Neural progenitor cell (in vitro differentiated cells): ENCODE results near the gene SHC3. TPM values are rescaled to one million over a fixed set of nuclear protein-coding genes. Genes with fewer than 3 reads are reported as not detected.

Experiments
- DNase-seq: peaks from one replicate; pipeline ENCODE4 v3.0.0-alpha.2; 2016; ENCODE audit warnings: low spot score
- H2AFZ ChIP-seq: fragments of 200-600 bp; sonication (generic); replicated peaks from 2 replicates; pipeline ENCODE4 v1.6.1; 2016; ENCODE audit warnings: antibody characterized with exemption
- H3F3A ChIP-seq: fragments of 200-600 bp; sonication (generic); 2 replicates; pipeline ENCODE4 v1.6.1; 2016; ENCODE audit warnings: antibody characterized with exemption, low read depth
- H3K27ac ChIP-seq: fragments of 200-600 bp; sonication (generic); 2 replicates; pipeline ENCODE4 v1.5.1; 2016; ENCODE audit warnings: mild to moderate bottlenecking
- H3K27me3 ChIP-seq: fragments of 200-600 bp; sonication (generic); 2 replicates; pipeline ENCODE4 v1.6.1; 2016; ENCODE audit warnings: mild to moderate bottlenecking, moderate library complexity
- H3K36me3 ChIP-seq: fragments of 200-600 bp; sonication (generic); 2 replicates; pipeline ENCODE4 v1.5.1; 2016
- H3K4me1 ChIP-seq: fragments of 200-600 bp; sonication (generic); 2 replicates; pipeline ENCODE4 v1.6.1; 2016; ENCODE audit warnings: mixed run types
- H3K4me2 ChIP-seq: fragments of 200-600 bp; sonication (generic); 2 replicates; pipeline ENCODE4 v1.6.1; 2016
- H3K4me3 ChIP-seq: fragments of 200-600 bp; sonication (generic); 2 replicates; pipeline ENCODE4 v1.5.1; 2016
- H3K79me2 ChIP-seq: fragments of 200-600 bp; sonication (generic); 2 replicates; pipeline ENCODE4 v1.6.1; 2016; ENCODE audit warnings: low read depth
- H3K9ac ChIP-seq: fragments of 200-600 bp; sonication (generic); 2 replicates; pipeline ENCODE4 v1.6.1; 2016
- H3K9me3 ChIP-seq: fragments of 200-600 bp; sonication (generic); 2 replicates; pipeline ENCODE4 v1.5.1; 2016; ENCODE audit warnings: low read depth
- H4K20me1 ChIP-seq: fragments of 200-600 bp; sonication (generic); 2 replicates; pipeline ENCODE4 v1.6.1; 2016; ENCODE audit warnings: low read depth
- H3K27ac Mint-ChIP-seq: 3 replicates; pipeline ENCODE4 v1.8.0; 2021; ENCODE audit warnings: mixed read lengths
- H3K27me3 Mint-ChIP-seq: 2 replicates; pipeline ENCODE4 v1.8.0; 2022; ENCODE audit warnings: low read depth, mild to moderate bottlenecking, inconsistent platforms, moderate library complexity, mixed read lengths; ENCODE audit not compliant: insufficient read depth
- H3K36me3 Mint-ChIP-seq: 3 replicates; pipeline ENCODE4 v1.8.0; 2021; ENCODE audit warnings: mixed read lengths
- H3K4me1 Mint-ChIP-seq: 3 replicates; pipeline ENCODE4 v1.8.0; 2021; ENCODE audit warnings: mixed read lengths
- H3K4me3 Mint-ChIP-seq: 3 replicates; pipeline ENCODE4 v1.8.0; 2021; ENCODE audit warnings: mild to moderate bottlenecking, moderate library complexity, mixed read lengths
- H3K9me3 Mint-ChIP-seq: 3 replicates; pipeline ENCODE4 v1.8.0; 2020; ENCODE audit warnings: mixed read lengths
- EZH2 ChIP-seq: fragments of 200-600 bp; sonication (generic); IDR thresholded peaks from 2 replicates; pipeline ENCODE4 v1.6.1; 2017; ENCODE audit warnings: antibody characterized with exemption, mild to moderate bottlenecking, moderate library complexity
- EZH2phosphoT487 ChIP-seq: fragments of 200-600 bp; sonication (generic); IDR thresholded peaks from 2 replicates; pipeline ENCODE4 v1.6.1; 2017; ENCODE audit warnings: antibody characterized with exemption
- total RNA-seq: library from RNA; depleted of rRNA; stranded (reverse); fragments of >200 nt; gene quantifications from 2 replicates; pipeline ENCODE4 v1.2.3, GENCODE V29; 2015; ENCODE audit warnings: low replicate concordance
- TF ChIP-seq, protein P1 (sequence below): fragments of 200-600 bp; sonication (generic); IDR thresholded peaks from 2 replicates; pipeline ENCODE4 v1.5.1; 2017; ENCODE audit warnings: antibody characterized with exemption, mild to moderate bottlenecking

Gene SHC3
- total RNA-seq, 1 donor from 2014 or later, result 0.64 TPM

DNA sequence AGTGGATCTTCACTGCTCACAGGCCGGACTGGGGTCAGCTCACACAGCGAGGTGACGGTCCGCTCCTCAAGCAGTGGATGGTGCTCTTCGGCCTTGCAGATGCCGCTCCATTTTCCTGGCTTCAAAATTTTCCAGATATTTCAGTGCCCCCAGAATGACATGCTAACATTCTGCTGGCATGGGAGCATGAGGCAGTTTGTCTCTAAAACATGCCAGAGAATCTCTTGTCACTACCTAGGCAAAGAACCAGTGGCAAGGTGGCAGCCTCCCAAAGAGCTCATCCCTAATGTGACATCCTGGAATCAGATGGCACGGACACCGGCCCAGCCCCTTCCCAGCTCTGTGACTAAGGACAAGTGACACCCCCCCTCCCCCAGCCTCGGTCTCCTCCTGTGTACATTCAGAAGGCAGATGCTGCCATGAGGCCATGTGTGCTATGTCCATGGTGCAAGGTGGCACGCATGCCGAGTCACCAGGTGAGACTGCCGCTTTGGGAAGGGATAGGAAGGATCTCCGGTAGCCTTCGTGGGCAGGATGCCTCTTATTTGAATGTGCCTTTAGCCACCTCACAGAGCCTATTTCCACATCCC lies 184.7 kb downstream of the SHC3 start:
- DNase-seq, result no peak
- peaks cover 71% of the 10 kb centered on the region for H3K4me1 Mint-ChIP-seq
- H2AFZ ChIP-seq, result no peak overlapping the region
- H3K4me2 ChIP-seq, result peak overlapping the region; percentile 98
- no peaks in the 10 kb centered on the region for H3K9me3 ChIP-seq
- peaks cover 61% of the 10 kb centered on the region for H3K79me2 ChIP-seq
- no peaks in the 10 kb centered on the region for H3K27me3 Mint-ChIP-seq
- peaks cover 64% of the 10 kb centered on the region for H4K20me1 ChIP-seq
- TF ChIP-seq, protein P1, sequence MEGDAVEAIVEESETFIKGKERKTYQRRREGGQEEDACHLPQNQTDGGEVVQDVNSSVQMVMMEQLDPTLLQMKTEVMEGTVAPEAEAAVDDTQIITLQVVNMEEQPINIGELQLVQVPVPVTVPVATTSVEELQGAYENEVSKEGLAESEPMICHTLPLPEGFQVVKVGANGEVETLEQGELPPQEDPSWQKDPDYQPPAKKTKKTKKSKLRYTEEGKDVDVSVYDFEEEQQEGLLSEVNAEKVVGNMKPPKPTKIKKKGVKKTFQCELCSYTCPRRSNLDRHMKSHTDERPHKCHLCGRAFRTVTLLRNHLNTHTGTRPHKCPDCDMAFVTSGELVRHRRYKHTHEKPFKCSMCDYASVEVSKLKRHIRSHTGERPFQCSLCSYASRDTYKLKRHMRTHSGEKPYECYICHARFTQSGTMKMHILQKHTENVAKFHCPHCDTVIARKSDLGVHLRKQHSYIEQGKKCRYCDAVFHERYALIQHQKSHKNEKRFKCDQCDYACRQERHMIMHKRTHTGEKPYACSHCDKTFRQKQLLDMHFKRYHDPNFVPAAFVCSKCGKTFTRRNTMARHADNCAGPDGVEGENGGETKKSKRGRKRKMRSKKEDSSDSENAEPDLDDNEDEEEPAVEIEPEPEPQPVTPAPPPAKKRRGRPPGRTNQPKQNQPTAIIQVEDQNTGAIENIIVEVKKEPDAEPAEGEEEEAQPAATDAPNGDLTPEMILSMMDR, result no peak
- TF ChIP-seq EZH2phosphoT487, result no peak
- peaks cover 16% of the 10 kb centered on the region for H3F3A ChIP-seq
- H3K27me3 ChIP-seq, result no peaks in the 10 kb centered on the region
- H3K4me3 Mint-ChIP-seq, result peak overlapping the region; percentile 97
- H3K27ac Mint-ChIP-seq, result no peak overlapping the region
- H3K4me3 ChIP-seq, result peak overlapping the region; percentile 95
- no peaks in the 10 kb centered on the region for H3K36me3 ChIP-seq
- peaks cover 25% of the 10 kb centered on the region for H3K36me3 Mint-ChIP-seq
- no peaks in the 10 kb centered on the region for H3K9me3 Mint-ChIP-seq
- no peak overlapping the region for H3K9ac ChIP-seq
- H3K4me1 ChIP-seq, result peaks cover 26% of the 10 kb centered on the region
- H3K27ac ChIP-seq, result no peak overlapping the region

DNA sequence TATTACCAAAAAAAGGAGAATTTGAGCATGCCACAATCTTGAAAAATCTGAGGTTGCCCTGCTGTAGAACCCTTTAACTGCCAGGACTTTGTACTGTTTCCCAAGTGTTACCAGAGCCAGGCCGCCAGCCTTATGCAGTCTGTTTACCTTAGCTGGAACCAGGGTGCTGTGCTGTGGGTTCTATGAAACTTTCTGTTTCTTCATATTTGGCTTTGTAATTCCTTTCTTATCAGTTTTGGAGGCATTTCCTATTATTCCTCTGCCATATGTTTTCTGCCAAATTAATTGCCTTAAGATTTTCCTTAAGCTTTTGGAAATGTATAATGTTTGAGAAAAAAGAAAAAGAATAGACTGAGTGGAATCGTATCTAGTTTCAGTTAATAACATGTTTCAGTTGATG lies 185.3 kb downstream of the SHC3 start:
- H3K9ac ChIP-seq, result no peak overlapping the region

DNA sequence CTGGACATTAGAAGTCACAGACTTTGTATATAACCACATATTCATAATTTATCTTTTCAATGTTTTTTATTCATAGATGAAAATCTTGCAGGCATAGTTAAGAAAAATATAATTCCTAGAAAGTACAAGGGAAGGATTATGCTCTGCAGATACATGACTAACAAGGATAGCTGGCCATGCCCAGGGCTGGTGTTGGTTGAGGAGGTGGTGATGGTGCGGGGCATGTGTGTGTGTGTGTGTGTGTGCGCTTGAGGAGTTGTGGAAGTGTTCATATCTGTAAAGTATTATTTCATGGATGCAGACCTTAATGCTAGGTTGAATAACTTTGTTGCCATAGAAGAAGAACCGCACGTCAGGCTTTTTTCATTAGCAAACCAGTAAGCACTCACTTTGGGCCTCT lies 186.1 kb downstream of the SHC3 start:
- H3K4me1 ChIP-seq, result peaks cover 32% of the 10 kb centered on the region
- H3K36me3 ChIP-seq, result no peaks in the 10 kb centered on the region
- H3F3A ChIP-seq, result peaks cover 16% of the 10 kb centered on the region
- H3K27me3 ChIP-seq, result no peaks in the 10 kb centered on the region
- no peak overlapping the region for H3K27ac ChIP-seq
- no peak overlapping the region for H2AFZ ChIP-seq
- H3K9me3 ChIP-seq, result no peaks in the 10 kb centered on the region
- peak overlapping the region; percentile 46 for H3K9ac ChIP-seq
- Mint-ChIP-seq H3K4me1 (peaks cover 66% of the 10 kb centered on the region), H3K27me3 (no peaks in the 10 kb centered on the region), H3K9me3 (peaks cover under 1% of the 10 kb centered on the region), H3K36me3 (peaks cover 25% of the 10 kb centered on the region), H3K4me3 (peak overlapping the region; percentile 97), H3K27ac (no peak overlapping the region)
- DNase-seq, result no peak
- peaks cover 61% of the 10 kb centered on the region for H3K79me2 ChIP-seq
- H4K20me1 ChIP-seq, result peaks cover 54% of the 10 kb centered on the region
- peak overlapping the region; percentile 98 for H3K4me2 ChIP-seq
- peak overlapping the region; percentile 95 for H3K4me3 ChIP-seq
- TF ChIP-seq EZH2 (no peak), EZH2phosphoT487 (no peak)
- TF ChIP-seq, protein P1, result no peak

More for the DNA sequence above, 185.3 kb downstream of the SHC3 start:
- H3K27ac Mint-ChIP-seq, result no peak overlapping the region
- no peak overlapping the region for H2AFZ ChIP-seq
- no peak overlapping the region for H3K27ac ChIP-seq
- H3K4me1 ChIP-seq, result peaks cover 29% of the 10 kb centered on the region
- H3K27me3 Mint-ChIP-seq, result no peaks in the 10 kb centered on the region
- peak overlapping the region; percentile 95 for H3K4me3 ChIP-seq
- TF ChIP-seq EZH2phosphoT487 (no peak), EZH2 (no peak)
- TF ChIP-seq, protein P1, result no peak
- peaks cover 61% of the 10 kb centered on the region for H3K79me2 ChIP-seq
- H3K36me3 Mint-ChIP-seq, result peaks cover 25% of the 10 kb centered on the region
- H3K9me3 Mint-ChIP-seq, result no peaks in the 10 kb centered on the region
- H3K27me3 ChIP-seq, result no peaks in the 10 kb centered on the region
- H3K4me1 Mint-ChIP-seq, result peaks cover 71% of the 10 kb centered on the region
- peaks cover 16% of the 10 kb centered on the region for H3F3A ChIP-seq
- no peaks in the 10 kb centered on the region for H3K36me3 ChIP-seq
- H3K4me3 Mint-ChIP-seq, result peak overlapping the region; percentile 97
- H3K4me2 ChIP-seq, result peak overlapping the region; percentile 98
- peaks cover 61% of the 10 kb centered on the region for H4K20me1 ChIP-seq
- DNase-seq, result no peak
- H3K9me3 ChIP-seq, result no peaks in the 10 kb centered on the region
